Spleen (tissue), 11 donors: ENCODE measurements around the gene ZFYVE19. TPM values are rescaled to one million over a fixed set of nuclear protein-coding genes. Genes with fewer than 3 reads are reported as not detected.

Experiments used
- DNase-seq: peaks from one replicate; pipeline ENCODE4 v3.0.0-alpha.2; 2020
- H3K27ac ChIP-seq, 8 donors: fragments of 200-600 bp; sonication (generic) in 7 of 8; 1 replicate in 4 of 8; 2 replicates in 4 of 8; pipeline versions ENCODE4 v1.5.0 to v1.8.0; 2016 to 2021; ENCODE audit warnings: inconsistent platforms in 4 of 8, mild to moderate bottlenecking in 4 of 8, moderate library complexity in 1 of 8
- H3K27me3 ChIP-seq, 7 donors: fragments of 200-600 bp; sonication (generic) in 6 of 7; replicated peaks in 1 of 7; 1 replicate in 4 of 7; 2 replicates in 3 of 7; pipeline versions ENCODE4 v1.5.0 to v1.8.0; 2016 to 2021; ENCODE audit warnings: inconsistent platforms in 3 of 7, mild to moderate bottlenecking in 1 of 7
- H3K36me3 ChIP-seq, 6 donors: fragments of 200-600 bp; sonication (generic) in 5 of 6; 1 replicate in 4 of 6; 2 replicates in 2 of 6; pipeline versions ENCODE4 v1.5.0 to v1.8.0; 2016 to 2021; ENCODE audit warnings: inconsistent platforms in 2 of 6
- H3K4me1 ChIP-seq, 6 donors: fragments of 200-600 bp; sonication (generic) in 5 of 6; 1 replicate in 3 of 6; 2 replicates in 3 of 6; pipeline versions ENCODE4 v1.5.0 to v1.8.0; 2016 to 2021; ENCODE audit warnings: inconsistent platforms in 3 of 6
- H3K4me3 ChIP-seq, 8 donors: fragments of 200-600 bp; sonication (generic) in 7 of 8; 1 replicate in 4 of 8; 2 replicates in 4 of 8; pipeline versions ENCODE4 v1.5.0 to v1.8.0; 2016 to 2021; ENCODE audit warnings: inconsistent platforms in 4 of 8, mild to moderate bottlenecking in 4 of 8, moderate library complexity in 2 of 8
- H3K9me3 ChIP-seq, 8 donors: fragments of 200-600 bp; sonication (generic) in 7 of 8; 1 replicate in 4 of 8; 2 replicates in 4 of 8; pipeline versions ENCODE4 v1.5.0 to v1.8.0; 2016 to 2021; ENCODE audit warnings: inconsistent platforms in 4 of 8
- POLR2A ChIP-seq, 3 donors: fragments of 450-650 bp; IDR thresholded peaks; one replicate each; pipeline ENCODE4 v1.5.1; 2017; ENCODE audit warnings: antibody characterized with exemption in 3 of 3, mild to moderate bottlenecking in 1 of 3
- POLR2AphosphoS5 ChIP-seq, 3 donors: sonication (generic); formaldehyde crosslinking; IDR thresholded peaks; one replicate each; pipeline ENCODE4 v1.5.1; 2017; ENCODE audit warnings: antibody characterized with exemption in 3 of 3
- WGBS, 5 donors: extraction: QIAGEN DNeasy Blood & Tissue Kit in 3 of 5; methylation state at CpG; one replicate each; pipeline versions ENCODE4 v1.1.5 to v1.1.7; 2013 to 2018; 5-methylcytosine and 5-hydroxymethylcytosine counted together
- intact Hi-C: fragments of 100-400 bp; cut with DNase I; formaldehyde crosslinking; loops from one replicate; pipeline ENCODE4 v1.15.0; 2023; ENCODE audit warnings: low total_unique reads
- polyA plus RNA-seq, 3 donors: library from polyadenylated mRNA; stranded (reverse); fragments of 200-250 nt; gene quantifications; one replicate each; pipeline ENCODE4 v1.2.1, GENCODE V29; 2013
- total RNA-seq, 7 donors: library from RNA; depleted of rRNA in 3 of 7; stranded (reverse); fragments of >200 nt in 3 of 7; fragmentation: NEBNext Ultra II Directional in 4 of 7; extraction: Animal tissue kit (Norgen Biotek cat#: 25700) in 4 of 7; gene quantifications; one replicate each; pipeline versions ENCODE4 v1.1.0 to v1.2.1, GENCODE V29; 2016 to 2021
- TF ChIP-seq, protein P1 (sequence below), 11 experiments: fragments of 200-600 bp in 7 of 11; fragments of 450-650 bp in 4 of 11; sonication (generic) in 4 of 11; IDR thresholded peaks in 8 of 11; conservative IDR thresholded peaks in 3 of 11; 1 replicate in 7 of 11; 2 replicates in 4 of 11; pipeline versions ENCODE4 v1.4.0 to v1.8.0; 2016 to 2021; ENCODE audit warnings: antibody characterized with exemption in 11 of 11, inconsistent platforms in 4 of 11, mild to moderate bottlenecking in 1 of 11
- donor health status: healthy with polysubstance abuse.
- donor health status: DM: no; HTN: no; CAD: no; lungs with moderate emphysema.
- donor health status: DM: no; HTN: no; CAD: no.
- donor health status: Bipolar disorder and iron deficiency.
- donor health status: healthy.
- donor health status: DM: no; HTN: no; CAD: no.
- donor health status: DM: yes; HTN: yes; CAD: no.

ZFYVE19 gene
- total and polyA plus RNA-seq, 10 donors = 16.1 to 31.7 (median 22.3) TPM

DNA sequence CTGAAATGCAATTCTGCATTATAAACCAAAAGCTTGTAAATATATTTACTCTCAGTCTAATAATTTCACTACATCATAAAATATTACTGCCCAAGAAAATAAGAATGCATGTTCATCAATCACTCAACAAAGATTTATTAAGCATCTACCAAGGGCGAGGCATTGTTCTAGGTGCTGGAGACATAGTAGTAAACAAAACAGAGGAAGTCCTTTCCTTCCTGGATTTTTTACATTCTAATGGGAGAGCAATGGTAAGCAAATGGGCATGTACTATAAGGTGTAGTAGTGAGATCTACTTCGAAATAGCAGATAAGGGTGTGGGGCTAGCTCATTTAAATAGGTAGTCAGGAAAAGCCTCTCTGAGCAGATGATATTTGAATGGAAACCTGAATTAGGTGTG lies 10.8 kb upstream of the ZFYVE19 start:
- H3K4me1 ChIP-seq = peaks cover 0 to 40% (median 19%) of the 10 kb centered on the region in 6 donors
- no peaks in the 10 kb centered on the region for H3K9me3 ChIP-seq
- no peak overlapping the region for H3K4me3 ChIP-seq
- no peak for TF ChIP-seq POLR2AphosphoS5 (IDR thresholded peaks at IDR 0.05)
- peaks cover 0 to 40% (median 10%) of the 10 kb centered on the region in 6 donors for H3K36me3 ChIP-seq
- WGBS, 5 donors = 66 to 83% (median 73%) methylated on average over 2 of the region's 2 CpGs
- peak overlapping the region in 2 of 8 donors; percentile 50 to 57 for H3K27ac ChIP-seq
- intact Hi-C loops = no loop called here
- DNase-seq = no peak
- no peaks in the 10 kb centered on the region for H3K27me3 ChIP-seq

DNA sequence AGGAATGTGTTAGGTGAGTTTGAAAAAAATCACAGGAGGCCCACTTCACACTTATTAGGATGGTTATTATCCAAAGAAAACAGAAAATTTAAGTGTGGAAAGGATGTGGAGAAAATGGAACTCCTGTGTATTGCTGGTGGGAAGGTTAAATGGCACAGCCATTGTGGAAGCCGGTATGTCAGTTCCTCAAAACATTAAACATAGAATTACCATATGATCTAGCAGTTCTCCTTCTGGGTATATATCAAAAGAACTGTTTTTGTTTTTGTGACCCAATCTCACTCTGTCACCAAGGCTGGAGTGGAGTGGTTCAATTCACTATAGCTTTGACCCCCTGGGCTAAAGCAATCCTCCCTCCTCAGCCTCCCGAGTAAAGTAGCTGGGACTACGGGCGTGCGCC lies 10.4 kb upstream of the ZFYVE19 start:
- no peak for DNase-seq
- no peaks in the 10 kb centered on the region for H3K9me3 ChIP-seq
- H3K27ac ChIP-seq = peak overlapping the region in 2 of 8 donors; percentile 50 to 57
- WGBS, 5 donors = 81 to 91% (median 88%) methylated on average over 5 of the region's 5 CpGs
- H3K36me3 ChIP-seq = peaks cover 0 to 40% (median 9%) of the 10 kb centered on the region in 6 donors
- H3K4me3 ChIP-seq = no peak overlapping the region
- TF ChIP-seq, protein P1, sequence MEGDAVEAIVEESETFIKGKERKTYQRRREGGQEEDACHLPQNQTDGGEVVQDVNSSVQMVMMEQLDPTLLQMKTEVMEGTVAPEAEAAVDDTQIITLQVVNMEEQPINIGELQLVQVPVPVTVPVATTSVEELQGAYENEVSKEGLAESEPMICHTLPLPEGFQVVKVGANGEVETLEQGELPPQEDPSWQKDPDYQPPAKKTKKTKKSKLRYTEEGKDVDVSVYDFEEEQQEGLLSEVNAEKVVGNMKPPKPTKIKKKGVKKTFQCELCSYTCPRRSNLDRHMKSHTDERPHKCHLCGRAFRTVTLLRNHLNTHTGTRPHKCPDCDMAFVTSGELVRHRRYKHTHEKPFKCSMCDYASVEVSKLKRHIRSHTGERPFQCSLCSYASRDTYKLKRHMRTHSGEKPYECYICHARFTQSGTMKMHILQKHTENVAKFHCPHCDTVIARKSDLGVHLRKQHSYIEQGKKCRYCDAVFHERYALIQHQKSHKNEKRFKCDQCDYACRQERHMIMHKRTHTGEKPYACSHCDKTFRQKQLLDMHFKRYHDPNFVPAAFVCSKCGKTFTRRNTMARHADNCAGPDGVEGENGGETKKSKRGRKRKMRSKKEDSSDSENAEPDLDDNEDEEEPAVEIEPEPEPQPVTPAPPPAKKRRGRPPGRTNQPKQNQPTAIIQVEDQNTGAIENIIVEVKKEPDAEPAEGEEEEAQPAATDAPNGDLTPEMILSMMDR (IDR thresholded peaks at IDR 0.05 in 8 of 11, conservative IDR thresholded peaks at IDR 0.05 in 3 of 11) = no peak
- no peak for TF ChIP-seq POLR2AphosphoS5 (IDR thresholded peaks at IDR 0.05)
- TF ChIP-seq POLR2A (IDR thresholded peaks at IDR 0.05) = no peak
- intact Hi-C loops = no loop called here
- H3K4me1 ChIP-seq = peaks cover 0 to 40% (median 19%) of the 10 kb centered on the region in 6 donors
- H3K27me3 ChIP-seq = no peaks in the 10 kb centered on the region

DNA sequence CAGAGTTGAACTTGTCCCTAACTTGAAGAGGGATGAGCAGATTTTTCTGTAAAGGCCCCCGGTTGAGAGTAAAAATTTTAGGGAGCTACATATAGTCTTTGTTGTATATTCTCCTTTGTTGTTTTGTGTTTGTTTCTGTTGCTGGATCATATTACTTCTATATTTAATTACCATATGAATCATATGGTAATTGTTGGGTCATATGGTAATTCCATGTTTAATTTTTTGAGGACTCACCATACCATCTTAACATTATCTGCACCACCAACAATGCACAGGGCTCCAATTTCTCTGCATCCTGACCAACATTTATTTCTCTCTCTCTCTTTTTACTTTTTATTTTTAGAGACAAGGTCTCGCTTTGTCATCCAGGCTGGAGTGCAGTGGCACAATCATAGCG lies 7.4 kb upstream of the ZFYVE19 start:
- intact Hi-C loops = no loop called here
- H3K4me1 ChIP-seq = peaks cover 0 to 44% (median 24%) of the 10 kb centered on the region in 6 donors
- 89 to 96% (median 92%) methylated on average over 3 of the region's 3 CpGs for WGBS, 5 donors

DNA sequence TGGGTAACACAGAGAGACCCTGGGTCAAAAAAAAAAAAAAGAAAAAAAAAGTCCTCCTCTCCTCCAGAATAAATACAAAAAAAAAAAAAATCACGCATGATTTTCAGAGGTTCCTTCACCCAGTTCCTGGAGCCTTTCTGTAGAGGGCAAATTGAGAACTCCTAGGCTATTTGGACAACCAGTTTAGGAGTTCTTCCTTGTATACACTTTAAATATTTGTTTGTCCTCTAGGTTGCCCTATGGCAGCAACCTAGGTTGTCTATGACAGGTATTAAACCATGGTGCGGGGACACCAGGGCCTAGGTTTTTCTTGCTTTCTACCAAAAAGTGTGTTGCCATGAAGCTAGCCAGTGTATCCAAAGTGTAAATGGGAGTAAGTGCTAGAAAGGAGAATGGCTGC lies 3.8 kb upstream of the ZFYVE19 start:
- TF ChIP-seq POLR2AphosphoS5 (IDR thresholded peaks at IDR 0.05) (no peak), POLR2A (IDR thresholded peaks at IDR 0.05) (no peak)
- TF ChIP-seq, protein P1 (IDR thresholded peaks at IDR 0.05 in 8 of 11, conservative IDR thresholded peaks at IDR 0.05 in 3 of 11) = no peak

More for the DNA sequence above, 7.4 kb upstream of the ZFYVE19 start:
- no peak overlapping the region for H3K4me3 ChIP-seq
- H3K27me3 ChIP-seq = no peaks in the 10 kb centered on the region
- H3K27ac ChIP-seq = no peak overlapping the region
- no peaks in the 10 kb centered on the region for H3K9me3 ChIP-seq
- TF ChIP-seq POLR2A (IDR thresholded peaks at IDR 0.05) (no peak), POLR2AphosphoS5 (IDR thresholded peaks at IDR 0.05) (no peak)
- no peak for DNase-seq
- peaks cover 0 to 54% (median 7%) of the 10 kb centered on the region in 6 donors for H3K36me3 ChIP-seq

DNA sequence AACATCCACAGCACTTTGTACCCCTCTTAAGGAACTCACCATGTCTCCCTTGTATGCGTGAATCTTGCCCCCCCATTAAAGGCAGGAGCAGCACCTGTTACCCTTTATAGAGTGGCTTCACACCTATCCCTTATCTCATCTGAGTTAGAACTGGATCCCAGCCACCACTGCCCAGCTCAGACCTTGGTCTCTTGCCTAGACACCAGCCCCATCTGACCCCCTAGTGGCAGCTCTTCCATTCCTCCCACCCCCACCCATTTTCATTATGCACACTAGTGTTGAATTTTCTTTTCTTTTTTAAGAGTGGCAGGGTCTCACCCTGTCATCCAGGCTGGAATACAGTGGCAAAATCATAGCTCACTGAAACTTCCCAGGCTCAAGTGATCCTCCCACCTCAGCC lies 3.2 kb upstream of the ZFYVE19 start:
- whole genome bisulfite sequencing, 5 donors = 87 to 100% (median 95%) methylated on average over 1 of the region's 1 CpG
- Histone ChIP-seq H3K27ac (no peak overlapping the region), H3K4me1 (peaks cover 12 to 49% (median 39%) of the 10 kb centered on the region in 6 donors), H3K27me3 (no peaks in the 10 kb centered on the region), H3K4me3 (no peak overlapping the region), H3K9me3 (no peaks in the 10 kb centered on the region), H3K36me3 (peaks cover 0 to 45% (median 3%) of the 10 kb centered on the region in 6 donors)
- DNase-seq = no peak
- TF ChIP-seq POLR2AphosphoS5 (IDR thresholded peaks at IDR 0.05) (no peak), POLR2A (IDR thresholded peaks at IDR 0.05) (no peak)
- TF ChIP-seq, protein P1 (IDR thresholded peaks at IDR 0.05 in 8 of 11, conservative IDR thresholded peaks at IDR 0.05 in 3 of 11) = no peak
- intact Hi-C loops = no loop called here

More for the DNA sequence above, 3.8 kb upstream of the ZFYVE19 start:
- 93 to 99% (median 95%) methylated on average over 2 of the region's 2 CpGs for whole genome bisulfite sequencing, 5 donors
- H3K27me3 ChIP-seq = no peaks in the 10 kb centered on the region
- no peak overlapping the region for H3K27ac ChIP-seq
- intact Hi-C loops = no loop called here
- peaks cover 11 to 43% (median 33%) of the 10 kb centered on the region in 6 donors for H3K4me1 ChIP-seq
- no peaks in the 10 kb centered on the region for H3K9me3 ChIP-seq
- no peak for DNase-seq
- H3K36me3 ChIP-seq = peaks cover 0 to 51% (median 5%) of the 10 kb centered on the region in 6 donors
- H3K4me3 ChIP-seq = no peak overlapping the region
